K562 (cell line): Measurements from ENCODE around the gene TMEM86B. TPM values are rescaled to one million over a fixed set of nuclear protein-coding genes. Genes with fewer than 3 reads are reported as not detected.

ENCODE experiments used
- ATAC-seq: fragments of 200-7000 bp; cut with Tn5 transposase; 3 replicates; pipeline ENCODE4 v1.9.1; 2020; ENCODE audit warnings: moderate library complexity
- BruUV-seq: library from RNA; stranded (reverse); fragments of 400-500 nt; replicated peaks from 2 replicates; lab custom pipeline; 2021; lab: Mats Ljungman, UMichigan
- CTCF ChIA-PET: fragments of 300-600 bp; formaldehyde crosslinking; extraction: SDS; loops from one replicate; lab custom pipeline; 2021; ENCODE audit warnings: low intra/inter-chr PET ratio; lab: Yijun Ruan, JAX
- POLR2A ChIA-PET: fragments of 300-600, 350-650 bp; sonication (Branson Sonifier 250); formaldehyde crosslinking; extraction: SDS; loops from one replicate; lab custom pipeline; 2021; ENCODE audit warnings: antibody characterized with exemption, inconsistent platforms; lab: Yijun Ruan, JAX
- DNase-seq, 4 experiments: peaks; one replicate each; pipeline versions ENCODE4 v3.0.0 to v3.0.0-alpha.2; 2011 to 2018; ENCODE audit warnings: low spot score in 3 of 4, mixed read lengths in 3 of 4; ENCODE audit errors: extremely low read depth in 1 of 4
- FAIRE-seq: peaks from 2 replicates; lab custom pipeline; 2011; peaks lifted over from hg19 to GRCh38; lab: Jason Lieb, UNC
- H2AFZ ChIP-seq: 2 replicates; pipeline ENCODE4 v1.6.0; 2011; ENCODE audit warnings: low read depth, low read length, control low read depth, inconsistent platforms
- H3K27ac ChIP-seq: fragments of 200-600 bp; 3 replicates; pipeline ENCODE4 v1.8.0; 2011; ENCODE audit warnings: low read depth, mild to moderate bottlenecking, control low read depth, inconsistent platforms, low read length, moderate library complexity, mixed read lengths; ENCODE audit errors: extremely low read depth
- H3K27me3 ChIP-seq, 2 experiments: fragments of 300-600 bp in 1 of 2; 2 replicates in 1 of 2; 3 replicates in 1 of 2; pipeline versions ENCODE4 v1.6.0 to v1.8.0; 2011; ENCODE audit warnings: inconsistent platforms in 2 of 2, low read length in 2 of 2, mild to moderate bottlenecking in 1 of 2, mixed read lengths in 1 of 2, moderate library complexity in 1 of 2; ENCODE audit not compliant: control insufficient read depth in 2 of 2, insufficient read depth in 2 of 2
- H3K36me3 ChIP-seq: fragments of 300-600 bp; 3 replicates; pipeline ENCODE4 v1.8.0; 2011; ENCODE audit warnings: mild to moderate bottlenecking, low read length, inconsistent platforms; ENCODE audit not compliant: control insufficient read depth, insufficient read depth
- H3K4me1 ChIP-seq, 2 experiments: fragments of 200-600 bp in 1 of 2; replicated peaks in 1 of 2; 2 replicates in 1 of 2; 3 replicates in 1 of 2; pipeline versions ENCODE4 v1.5.1 to v1.8.0; 2011; ENCODE audit warnings: inconsistent platforms in 2 of 2, low read length in 2 of 2, mild to moderate bottlenecking in 1 of 2, mixed read lengths in 1 of 2, moderate library complexity in 1 of 2; ENCODE audit not compliant: control insufficient read depth in 2 of 2, insufficient read depth in 2 of 2
- H3K4me2 ChIP-seq: 2 replicates; pipeline ENCODE4 v1.6.1; 2011; ENCODE audit warnings: low read length, control low read depth, inconsistent platforms, mixed read lengths; ENCODE audit not compliant: insufficient read depth
- H3K4me3 ChIP-seq: fragments of 200-600 bp; sonication (generic), shearing (Covaris generic); 2 replicates; pipeline ENCODE4 v1.5.1; 2016; ENCODE audit warnings: control low read depth, inconsistent platforms
- H3K79me2 ChIP-seq: fragments of 200-600 bp; 3 replicates; pipeline ENCODE4 v1.8.0; 2011; ENCODE audit warnings: low read length, inconsistent platforms; ENCODE audit not compliant: control insufficient read depth, insufficient read depth
- H3K9ac ChIP-seq, 2 experiments: 2 replicates each; pipeline versions ENCODE4 v1.6.0 to v1.6.1; 2011; ENCODE audit warnings: low read depth in 2 of 2, low read length in 2 of 2, control low read depth in 1 of 2, inconsistent platforms in 1 of 2, mild to moderate bottlenecking in 1 of 2, mixed read lengths in 1 of 2; ENCODE audit not compliant: insufficient read depth in 1 of 2
- H3K9me1 ChIP-seq: one replicate; pipeline ENCODE4 v1.6.0; 2011; ENCODE audit warnings: inconsistent platforms, mild to moderate bottlenecking, low read length, moderate library complexity; ENCODE audit not compliant: control insufficient read depth, insufficient read depth
- H3K9me3 ChIP-seq: replicated peaks from 2 replicates; pipeline ENCODE4 v1.5.1; 2011; ENCODE audit warnings: low read depth, low read length, inconsistent platforms; ENCODE audit not compliant: control insufficient read depth, insufficient read depth
- H4K20me1 ChIP-seq: replicated peaks from 2 replicates; pipeline ENCODE4 v1.6.1; 2011; ENCODE audit warnings: low read length, inconsistent platforms, mixed read lengths; ENCODE audit not compliant: control insufficient read depth, insufficient read depth
- C11orf30 ChIP-seq: fragments of 450-650 bp; IDR thresholded peaks from 2 replicates; pipeline ENCODE4 v1.6.1; 2016; ENCODE audit warnings: low read depth, mild to moderate bottlenecking
- FIP1L1 ChIP-seq: fragments of 200-400 bp; formaldehyde crosslinking; IDR thresholded peaks from 2 replicates; pipeline ENCODE4 v1.6.1; 2018; ENCODE audit warnings: mild to moderate bottlenecking, low read depth, low read length; ENCODE audit not compliant: poor library complexity, severe bottlenecking
- MAFF ChIP-seq: IDR thresholded peaks from 2 replicates; pipeline ENCODE4 v1.6.1; 2012; ENCODE audit warnings: low read length, improper control_type of control experiment
- MITF ChIP-seq: IDR thresholded peaks from 2 replicates; pipeline ENCODE4 v1.6.1; 2014; ENCODE audit warnings: antibody characterized with exemption
- MYC ChIP-seq, 2 experiments: fragments of 250-450 bp in 1 of 2; sonication (Bioruptor Pico) in 1 of 2; IDR thresholded peaks; 2 replicates each; pipeline versions ENCODE4 v1.5.1 to v1.6.1; 2012 to 2021; ENCODE audit warnings: low read depth in 2 of 2, borderline replicate concordance in 1 of 2, improper control_type of control experiment in 1 of 2, low read length in 1 of 2, mild to moderate bottlenecking in 1 of 2, moderate library complexity in 1 of 2
- ZNF175 ChIP-seq: fragments of 200-800 bp; sonication (Bioruptor generic); IDR thresholded peaks from 2 replicates; pipeline ENCODE4 v1.6.1; 2016; ENCODE audit warnings: low read depth, mild to moderate bottlenecking, missing genetic modification characterization, missing compliant biosample characterization
- ZNF316 ChIP-seq: fragments of 450-650 bp; IDR thresholded peaks from 2 replicates; pipeline ENCODE4 v1.6.1; 2016
- ZNF76 ChIP-seq: fragments of 250-450 bp; sonication (Bioruptor Pico); IDR thresholded peaks from 2 replicates; pipeline ENCODE4 v1.4.0; 2020; ENCODE audit warnings: mild to moderate bottlenecking, moderate library complexity, borderline replicate concordance
- WGBS: fragments of 100-300 bp; shearing (Covaris generic); methylation state at CpG from one replicate; pipeline ENCODE4 v1.1.6; 2016; ENCODE audit warnings: low coverage, mixed read lengths; ENCODE audit not compliant: insufficient coverage; ENCODE audit errors: missing lambda C conversion rate; 5-methylcytosine and 5-hydroxymethylcytosine counted together
- in situ Hi-C: fragments of 300-500 bp; cut with MboI; formaldehyde crosslinking; loops from 4 replicates; pipeline ENCODE4 v1.15.0; 2018; ENCODE audit warnings: inconsistent platforms, mixed read lengths
- intact Hi-C: fragments of 100-400 bp; cut with micrococcal nuclease; formaldehyde crosslinking; loops from 2 replicates; pipeline ENCODE4 v1.14.2; 2022
- polyA plus RNA-seq, 8 experiments: library from polyadenylated mRNA; depleted of rRNA in 4 of 8; stranded (reverse) in 5 of 8; unstranded in 3 of 8; fragments of >200 nt; fragmentation: Nextera tagmentation in 2 of 8; fragmentation: Illumina TruSeq in 1 of 8; extraction: Ambion mirVana in 2 of 8; extraction: Trizol in 1 of 8; gene quantifications; 2 replicates each; pipeline versions ENCODE4 v1.2.1 to v1.2.3, GENCODE V29; 2011 to 2014; ENCODE audit warnings: inconsistent platforms in 1 of 8, missing spikeins in 1 of 8
- total RNA-seq, 7 experiments: library from RNA; depleted of rRNA in 6 of 7; stranded (reverse); fragments of >200 nt in 6 of 7; fragmentation: Illumina TruSeq in 2 of 7; extraction: Trizol in 2 of 7; gene quantifications; 2 replicates each; pipeline versions ENCODE4 v1.2.1 to v1.2.3, GENCODE V29; 2011 to 2021; ENCODE audit warnings: low replicate concordance in 1 of 7

TMEM86B gene
- total and polyA plus RNA-seq, 9 of the 15 experiments (the other 6 are each of a cell fraction or from before 2014, with no cell fraction given), result 0.28 to 7.9 (median 2.1) TPM

- H4K20me1 ChIP-seq, result no peaks in the 10 kb centered on the region
- no peak overlapping the region for H3K4me2 ChIP-seq
- no peak for FAIRE-seq
- ATAC-seq, result no peak
- ChIA-PET CTCF (no interaction called here), POLR2A (interaction anchor here (0.6 to 0.7 kb wide), 4 partner anchors 13 to 25 kb away, joined by 3 to 4 read pairs (median 4); no protein-coding TSS in a partner anchor)
- no peak overlapping the region for H3K4me3 ChIP-seq
- peaks cover 3% of the 10 kb centered on the region for H3K9me1 ChIP-seq
- no peak overlapping the region for H2AFZ ChIP-seq
- H3K79me2 ChIP-seq, result no peaks in the 10 kb centered on the region
- no peak for DNase-seq
- peaks cover 94% of the 10 kb centered on the region for H3K36me3 ChIP-seq
- in situ Hi-C loops (no loop called here), intact Hi-C loops (no loop called here)
- no TSS peak for BruUV-seq
- H3K9me3 ChIP-seq, result no peaks in the 10 kb centered on the region
- no peak overlapping the region for H3K27ac ChIP-seq
- WGBS, result 85% methylated on average over 5 of the region's 5 CpGs
- H3K4me1 ChIP-seq, result peaks cover 0 to 29% of the 10 kb centered on the region in 2 experiments; a peak in 1 of 5 replicates
- TF ChIP-seq ZNF316 (peak; percentile 61), MAFF (peak; percentile 6; the same call in 1 of the 2 replicates), MYC (IDR thresholded peaks at IDR 0.05; ENCODE audit: low read depth, low read length) (no peak), MYC (CRISPR knock-in tag; IDR thresholded peaks at IDR 0.05; ENCODE audit: borderline replicate concordance, low read depth) (no peak), ZNF175 (no peak), C11orf30 (peak; percentile 33; the same call in 1 of the 2 replicates), ZNF76 (CRISPR knock-in tag) (no peak), MITF (no peak), FIP1L1 (no peak)
- H3K27me3 ChIP-seq, result no peaks in the 10 kb centered on the region
- no peak overlapping the region for H3K9ac ChIP-seq
Observed at GRCh38 chr19:55232986-55233385, 4.4 kb upstream of the TMEM86B start.
